DMS79 (cell line): ENCODE data around the gene FAAP20.
A peak's percentile ranks its signal among the peaks of the same experiment; 100 is the strongest.

Source experiments
- DNase-seq: peaks from one replicate; lab custom pipeline; 2025; lab: John Stamatoyannopoulos, UW

FAAP20 gene

DNA sequence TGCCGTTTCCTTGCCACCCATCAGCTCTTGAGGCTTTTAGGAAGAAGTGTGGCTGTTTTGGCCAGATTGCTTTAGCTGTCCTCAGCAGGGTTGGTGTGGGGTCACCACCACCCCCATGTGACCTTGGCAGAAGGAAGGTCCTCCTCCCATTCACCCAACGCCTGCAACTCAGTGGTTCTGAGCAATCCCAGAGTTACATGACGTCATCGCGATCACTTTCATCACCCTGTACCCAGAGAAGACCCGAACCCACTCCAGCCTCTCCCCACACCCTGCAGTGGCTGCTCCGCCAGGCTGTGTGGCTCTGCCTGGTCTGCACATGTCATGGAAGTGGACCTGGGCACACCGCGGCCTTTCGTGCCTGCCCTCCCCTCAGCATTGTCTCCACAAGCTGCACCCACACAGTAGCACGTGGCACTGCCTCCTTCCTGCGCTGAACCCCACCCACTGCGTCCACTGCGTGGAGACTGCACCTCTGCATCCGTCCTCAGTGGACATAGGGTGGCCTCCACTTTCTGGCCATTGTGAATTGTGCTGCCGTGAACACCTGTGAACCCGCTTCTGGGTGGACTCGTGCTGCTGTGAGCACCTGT lies 16.5 kb downstream of the FAAP20 start:
- DNase-seq: no peak

DNA sequence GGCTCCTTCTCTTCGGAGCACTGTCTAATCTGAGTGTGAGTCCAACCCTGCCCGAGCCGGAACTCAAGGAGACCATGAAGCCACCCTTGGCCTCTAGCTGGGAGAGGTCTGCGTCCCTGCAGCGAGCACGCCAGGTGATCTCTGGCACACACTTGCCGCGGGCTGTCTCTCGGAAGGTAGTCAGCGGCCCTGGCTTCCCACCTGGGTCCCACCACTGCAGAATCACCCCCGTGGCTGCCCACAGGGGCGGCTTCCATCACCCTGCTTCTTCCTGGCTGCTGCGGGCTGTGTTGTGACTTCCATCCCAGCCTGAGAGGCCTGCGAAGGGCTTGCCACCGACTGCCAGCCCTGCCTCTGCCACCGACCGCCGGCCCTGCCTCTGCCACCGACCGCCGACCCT lies 17.0 kb downstream of the FAAP20 start:
- no peak for DNase-seq

DNA sequence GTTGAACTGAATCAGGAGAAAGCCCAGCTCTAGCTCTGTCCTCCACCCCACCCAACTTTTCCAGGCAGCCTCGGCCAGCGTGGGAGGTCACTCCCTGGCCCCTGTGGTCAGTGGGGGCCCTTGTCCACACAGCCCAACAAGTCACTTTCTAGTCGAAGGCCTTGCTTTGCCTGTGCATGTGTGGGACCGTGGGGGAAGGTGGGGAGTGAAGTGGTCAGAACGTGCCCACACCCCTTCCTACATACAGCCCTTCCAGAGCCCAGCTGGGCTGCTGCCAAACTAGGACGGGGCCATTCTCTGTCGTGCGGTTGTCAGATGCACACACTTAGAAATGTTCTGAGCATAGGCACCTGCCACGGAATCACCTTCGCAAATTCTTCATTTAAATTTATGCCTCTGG lies 18.0 kb downstream of the FAAP20 start:
- no peak for DNase-seq

DNA sequence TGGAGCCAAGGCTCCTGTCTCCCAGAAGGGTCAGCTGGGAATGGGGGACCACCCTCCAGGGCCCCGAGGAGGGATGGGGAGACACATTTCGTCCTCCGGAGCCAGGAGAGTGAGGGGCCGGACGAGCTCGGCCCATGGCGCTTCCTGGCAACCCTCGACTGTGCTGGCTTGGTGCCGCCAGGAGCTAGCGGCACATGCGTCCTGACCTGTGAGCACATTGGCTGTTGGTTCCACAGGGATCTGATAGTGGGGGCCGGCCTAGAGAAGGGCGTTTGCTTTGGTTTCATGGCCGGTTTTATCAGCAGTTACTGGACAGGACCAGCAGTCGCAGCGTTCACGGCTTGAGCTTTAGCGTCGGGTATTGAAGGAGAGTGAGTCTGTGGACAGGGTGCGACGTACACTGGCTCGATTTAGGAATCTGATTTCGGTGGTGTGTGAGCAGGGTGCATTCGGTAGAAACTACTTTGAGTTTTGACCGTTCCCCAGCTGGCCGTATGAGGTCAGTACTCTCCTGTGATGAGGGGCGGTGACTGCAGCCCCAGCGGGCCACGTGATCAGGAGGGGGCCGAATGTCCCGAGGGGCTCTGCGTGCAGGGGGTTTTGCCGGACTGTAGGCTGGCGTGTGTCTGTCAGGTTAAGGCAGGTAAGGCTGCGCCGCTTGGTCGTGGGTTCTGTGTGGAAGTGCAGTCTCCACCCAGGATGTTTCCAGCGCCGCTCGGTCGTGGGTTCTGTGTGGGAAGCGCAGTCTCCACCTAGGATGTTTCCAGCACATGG lies 18.7 kb downstream of the FAAP20 start:
- DNase-seq: no peak

DNA sequence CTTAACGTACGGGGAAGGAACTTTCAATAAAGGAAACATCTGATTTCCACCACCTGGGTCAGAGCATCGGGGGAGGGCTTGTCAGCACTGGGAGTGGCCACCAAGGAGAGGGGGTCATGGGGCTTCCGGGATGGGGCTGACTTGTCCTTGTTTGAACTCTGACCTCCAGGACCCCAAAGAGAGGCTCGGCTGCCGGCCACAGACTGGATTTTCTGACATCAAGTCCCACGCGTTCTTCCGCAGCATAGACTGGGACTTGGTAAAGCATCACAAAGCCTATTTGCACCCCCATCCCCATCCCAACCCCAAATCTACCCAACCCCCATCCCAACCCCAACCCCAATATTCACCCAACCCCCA lies 19.5 kb downstream of the FAAP20 start:
- DNase-seq: no peak

DNA sequence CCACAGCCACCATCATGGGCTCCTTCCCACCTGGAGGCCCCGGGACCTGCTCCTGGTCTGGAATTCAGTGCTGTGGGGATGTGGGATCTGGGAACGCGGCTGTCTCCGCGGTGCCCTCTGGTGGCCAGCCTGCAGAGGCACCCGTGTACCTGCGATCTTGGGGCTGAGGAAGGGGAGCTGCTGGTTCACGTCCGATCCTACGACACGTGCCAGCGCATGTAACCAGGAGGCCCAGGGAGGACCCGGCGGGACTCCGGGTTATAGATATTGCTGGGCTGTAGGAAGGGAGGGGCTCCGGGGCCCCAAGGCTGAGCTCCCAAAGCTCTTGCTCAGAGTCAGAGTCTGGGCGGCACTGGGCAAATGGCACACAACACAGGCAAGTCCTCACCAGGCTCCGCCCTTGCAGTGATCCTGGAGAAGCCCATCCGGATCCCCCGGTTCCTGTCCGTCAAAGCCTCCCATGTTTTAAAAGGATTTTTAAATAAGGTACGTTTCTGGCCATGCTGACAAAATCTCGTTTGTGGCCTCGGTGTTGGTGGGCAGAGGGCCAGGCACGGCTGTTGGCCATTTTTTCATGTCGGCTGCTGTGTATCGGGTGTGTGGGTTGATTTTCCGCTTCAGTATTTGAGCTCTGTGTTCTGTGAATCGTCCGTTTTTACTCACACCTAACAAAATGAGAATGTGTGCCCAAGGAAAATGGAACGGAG lies 20.1 kb downstream of the FAAP20 start:
- peak; percentile 21 for DNase-seq

DNA sequence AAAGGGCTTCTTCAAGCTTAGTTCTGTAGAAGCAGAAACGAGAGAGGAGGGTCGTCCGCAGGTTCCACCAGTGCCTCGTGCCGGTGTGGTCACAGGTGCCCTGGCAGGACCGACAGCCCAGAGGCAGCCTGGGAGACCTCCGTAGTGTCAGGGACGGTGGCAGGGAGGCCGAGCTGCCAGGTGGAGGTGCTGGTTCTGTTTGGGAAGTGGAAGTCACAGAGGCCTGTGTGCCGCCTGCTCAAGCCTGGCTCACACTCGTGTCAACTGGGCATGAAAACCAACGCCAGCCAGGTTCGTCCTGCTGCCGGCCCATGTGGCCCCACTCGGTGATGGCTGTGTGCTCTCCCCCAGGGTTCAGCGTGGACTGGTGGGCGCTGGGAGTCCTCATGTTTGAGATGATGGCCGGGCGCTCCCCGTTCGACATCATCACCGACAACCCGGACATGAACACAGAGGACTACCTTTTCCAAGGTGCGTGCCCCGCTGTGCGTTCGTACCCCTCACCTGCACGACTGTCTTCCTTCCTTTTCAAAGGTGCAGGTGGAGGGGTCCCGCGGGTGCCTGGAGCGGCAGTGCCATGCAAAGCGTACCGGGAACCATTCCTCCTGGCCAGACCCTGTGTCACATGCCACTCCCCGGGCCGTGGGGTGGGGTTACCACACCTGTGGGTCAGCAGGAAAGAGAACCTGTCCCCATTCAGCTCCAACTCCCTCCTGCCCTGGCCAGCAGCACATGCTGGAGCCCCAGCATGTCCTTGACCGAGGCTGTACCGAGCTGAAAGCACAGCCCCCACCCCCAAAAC lies 20.8 kb downstream of the FAAP20 start:
- no peak for DNase-seq

DNA sequence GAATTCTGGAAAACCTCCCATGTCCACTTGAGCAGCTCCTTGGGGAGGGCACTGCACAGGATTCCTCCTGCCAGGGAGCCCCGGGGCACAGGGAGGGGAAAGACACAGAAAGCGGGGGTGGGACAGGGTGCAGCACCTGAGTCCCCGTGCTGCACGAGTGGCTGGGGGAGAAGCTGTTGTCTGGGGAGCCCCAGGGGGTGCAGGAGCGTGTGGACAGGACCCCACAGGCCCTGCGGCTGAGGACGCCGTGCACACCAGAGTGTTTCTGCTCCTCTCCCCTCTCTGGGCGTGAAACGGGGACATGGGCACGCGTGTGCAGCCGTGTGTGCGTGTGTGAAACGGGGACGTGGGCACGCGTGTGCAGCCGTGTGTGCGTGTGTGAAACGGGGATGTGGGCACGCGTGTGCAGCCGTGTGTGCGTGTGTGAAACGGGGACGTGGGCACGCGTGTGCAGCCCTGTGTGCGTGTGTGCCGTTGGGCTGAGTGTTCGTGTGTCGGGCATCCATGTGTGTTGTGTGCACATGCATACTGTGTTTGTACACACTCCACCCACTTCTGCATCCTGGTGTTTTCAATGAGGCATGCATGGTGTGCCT lies 21.9 kb downstream of the FAAP20 start:
- no peak for DNase-seq

DNA sequence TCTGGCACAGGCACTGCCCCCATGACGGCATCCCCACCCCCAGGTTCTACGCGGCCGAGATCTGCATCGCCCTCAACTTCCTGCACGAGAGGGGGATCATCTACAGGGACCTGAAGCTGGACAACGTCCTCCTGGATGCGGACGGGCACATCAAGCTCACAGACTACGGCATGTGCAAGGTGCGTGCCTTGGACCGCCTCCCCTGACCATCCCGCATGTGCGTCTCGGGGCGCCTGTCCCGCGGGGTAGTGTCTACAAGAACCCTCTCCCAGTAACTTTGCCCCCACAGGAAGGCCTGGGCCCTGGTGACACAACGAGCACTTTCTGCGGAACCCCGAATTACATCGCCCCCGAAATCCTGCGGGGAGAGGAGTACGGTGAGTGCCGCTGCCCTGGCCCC lies 22.6 kb downstream of the FAAP20 start:
- DNase-seq: no peak

DNA sequence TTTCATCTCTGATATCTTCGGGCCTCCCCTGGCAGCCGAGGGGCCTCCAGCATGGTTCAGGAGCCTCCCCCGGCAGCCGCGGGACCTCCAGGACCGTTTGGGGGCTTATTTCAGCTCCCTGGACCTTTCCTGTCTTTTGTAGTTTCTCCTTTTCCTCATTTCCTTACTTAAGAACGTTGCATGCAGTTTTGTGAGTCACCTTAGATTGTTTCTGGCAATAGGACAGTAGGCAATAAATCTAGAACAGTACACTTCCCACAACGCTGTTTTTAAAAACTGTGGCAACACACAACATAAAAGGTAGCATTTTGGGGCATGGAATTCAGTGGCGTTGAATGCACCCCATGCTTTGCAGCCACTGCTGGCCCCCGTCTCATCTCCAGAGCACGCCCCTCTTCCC lies 24.4 kb downstream of the FAAP20 start:
- no peak for DNase-seq

DNA sequence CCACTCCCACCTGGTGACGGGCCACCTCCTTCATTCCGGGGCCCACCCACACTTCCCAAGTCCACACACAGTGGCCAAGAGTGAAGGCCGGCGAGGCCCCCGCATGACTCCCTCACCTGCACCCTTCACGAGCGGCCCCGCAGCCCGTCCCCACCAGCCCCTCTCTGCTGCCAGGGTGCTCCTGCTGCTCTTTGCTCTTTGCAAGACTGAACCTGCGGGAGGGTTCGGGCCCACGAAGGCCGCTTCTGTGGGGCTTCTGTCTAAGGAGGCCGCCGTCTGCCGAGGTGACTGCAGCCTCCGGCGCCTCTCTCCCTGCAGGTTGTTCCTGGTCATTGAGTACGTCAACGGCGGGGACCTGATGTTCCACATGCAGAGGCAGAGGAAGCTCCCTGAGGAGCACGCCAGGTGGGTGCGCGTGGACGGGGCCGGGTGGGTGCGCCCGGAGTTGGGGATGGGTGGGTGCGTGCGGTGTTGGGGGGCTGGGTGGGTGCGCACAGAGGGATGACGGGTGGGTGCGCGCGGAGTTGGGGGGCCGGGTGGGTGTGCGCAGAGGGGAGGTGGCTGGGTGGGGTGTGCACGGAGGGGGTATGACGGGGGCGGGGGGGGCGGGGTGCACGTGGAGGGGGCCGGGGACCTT lies 25.3 kb downstream of the FAAP20 start:
- no peak for DNase-seq

DNA sequence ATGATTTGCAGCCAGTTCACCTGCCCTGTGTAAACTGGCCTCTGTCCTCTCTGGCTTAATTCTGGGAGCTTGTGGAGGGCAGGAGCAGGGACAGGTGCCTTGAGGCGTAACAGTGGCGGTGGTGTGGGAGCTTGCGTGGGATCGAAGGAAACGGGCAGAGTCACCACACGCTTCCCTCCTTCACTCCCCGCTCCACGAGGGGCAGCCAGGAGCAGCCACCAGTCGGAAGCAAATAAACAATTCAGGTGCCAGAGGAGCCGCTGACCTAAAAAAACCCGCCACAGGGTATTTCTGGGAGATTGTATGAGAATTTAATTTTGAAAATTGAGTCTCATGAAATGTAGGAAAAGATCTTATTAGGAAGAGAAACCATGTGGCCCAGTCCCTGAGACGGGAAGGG lies 26.0 kb downstream of the FAAP20 start:
- DNase-seq: no peak

DNA sequence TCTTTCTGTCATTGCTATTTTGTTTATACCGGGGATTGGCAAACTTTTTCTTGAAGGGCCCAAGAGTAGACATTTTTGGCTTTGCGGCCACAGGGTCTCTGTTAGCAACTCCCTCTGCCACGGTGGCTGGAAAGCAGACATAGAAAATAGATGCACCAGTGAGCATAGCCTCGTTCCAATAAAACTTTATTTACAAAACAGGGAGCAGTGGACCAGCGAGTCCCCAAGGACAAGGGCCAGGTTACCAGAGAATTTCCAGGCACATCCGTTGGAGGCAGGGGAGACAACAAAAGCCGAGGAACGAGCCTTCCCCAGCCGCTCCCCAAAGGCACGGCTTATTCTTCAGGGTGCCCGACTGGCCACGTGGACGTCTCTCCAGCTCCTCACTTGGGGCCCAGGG lies 26.5 kb downstream of the FAAP20 start:
- no peak for DNase-seq

DNA sequence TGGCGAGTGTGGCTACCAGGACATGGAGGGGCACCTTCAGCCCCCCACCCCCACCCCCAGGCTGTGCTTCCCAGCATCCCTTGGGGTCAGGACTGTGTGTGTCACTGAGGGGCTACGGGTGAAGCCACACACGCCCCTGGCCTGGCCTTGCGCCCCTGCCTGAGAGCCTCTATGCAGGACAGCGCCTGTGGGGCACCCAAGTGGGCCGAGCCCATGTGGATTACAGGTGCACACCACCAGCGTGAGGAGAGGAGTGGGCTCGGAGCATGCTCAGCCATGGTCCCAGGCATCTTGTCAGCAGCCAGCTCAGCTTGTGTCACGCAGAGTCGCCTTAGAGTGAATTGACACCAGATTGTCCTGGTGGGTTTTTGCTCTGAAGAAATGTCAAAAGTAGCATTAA lies 27.9 kb downstream of the FAAP20 start:
- DNase-seq: no peak

DNA sequence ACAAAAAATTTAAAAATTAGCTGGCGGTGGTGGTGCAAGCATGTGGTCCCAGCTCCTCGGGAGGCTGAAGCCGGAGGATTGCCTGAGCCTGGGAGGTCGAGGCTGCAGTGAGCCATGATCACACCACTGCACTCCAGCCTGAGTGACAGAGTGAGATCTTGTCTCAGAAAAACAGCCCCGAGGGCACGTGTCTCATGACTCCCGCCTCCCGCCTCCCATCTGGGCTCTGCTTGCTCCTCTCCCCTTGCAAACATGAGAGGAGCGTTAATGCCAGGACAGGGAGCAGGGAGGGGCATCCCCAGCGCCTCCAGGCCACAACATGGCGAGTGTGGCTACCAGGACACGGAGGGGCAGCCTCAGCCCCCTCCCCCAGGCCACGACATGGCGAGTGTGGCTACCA lies 28.3 kb downstream of the FAAP20 start:
- no peak for DNase-seq

DNA sequence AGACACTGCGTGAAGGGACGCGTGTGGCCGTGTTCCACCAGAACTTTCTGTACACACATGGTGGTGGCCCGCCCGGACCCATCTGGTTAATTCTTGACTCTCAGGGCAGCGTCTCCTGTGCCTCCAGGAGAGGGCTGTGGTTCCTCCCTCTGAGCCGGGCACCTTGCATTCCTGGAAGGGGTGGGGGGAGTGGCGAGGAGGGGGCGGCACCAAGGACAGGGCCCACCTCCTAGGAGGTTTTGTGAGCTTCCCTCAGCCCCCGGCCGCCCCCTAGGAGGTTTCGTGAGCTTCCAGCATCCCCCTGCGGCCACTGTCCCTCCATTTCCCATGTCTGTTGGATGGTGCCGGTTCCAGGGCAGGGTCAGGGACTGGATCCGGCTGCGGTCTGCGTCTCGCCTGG lies 28.9 kb downstream of the FAAP20 start:
- no peak for DNase-seq

DNA sequence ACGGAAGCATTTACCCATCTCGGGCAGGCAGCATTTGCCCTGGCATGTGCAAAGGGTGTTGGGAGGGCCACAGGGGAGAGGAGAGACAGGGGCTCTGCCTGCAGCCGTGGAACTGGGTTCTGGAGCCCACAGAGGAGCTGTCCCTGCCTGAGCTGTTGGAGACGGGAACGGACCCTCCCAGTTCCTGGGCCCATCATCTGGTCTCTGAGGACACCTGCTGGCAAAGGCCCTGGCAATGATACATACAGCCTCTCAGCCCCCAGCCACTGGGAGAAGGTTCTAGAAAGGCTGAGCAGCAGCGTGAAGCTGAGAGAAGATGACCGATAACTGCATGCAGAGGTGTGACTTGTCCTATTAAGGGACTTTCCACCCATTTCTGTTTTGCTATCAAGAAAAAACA lies 31.4 kb downstream of the FAAP20 start:
- no peak for DNase-seq

DNA sequence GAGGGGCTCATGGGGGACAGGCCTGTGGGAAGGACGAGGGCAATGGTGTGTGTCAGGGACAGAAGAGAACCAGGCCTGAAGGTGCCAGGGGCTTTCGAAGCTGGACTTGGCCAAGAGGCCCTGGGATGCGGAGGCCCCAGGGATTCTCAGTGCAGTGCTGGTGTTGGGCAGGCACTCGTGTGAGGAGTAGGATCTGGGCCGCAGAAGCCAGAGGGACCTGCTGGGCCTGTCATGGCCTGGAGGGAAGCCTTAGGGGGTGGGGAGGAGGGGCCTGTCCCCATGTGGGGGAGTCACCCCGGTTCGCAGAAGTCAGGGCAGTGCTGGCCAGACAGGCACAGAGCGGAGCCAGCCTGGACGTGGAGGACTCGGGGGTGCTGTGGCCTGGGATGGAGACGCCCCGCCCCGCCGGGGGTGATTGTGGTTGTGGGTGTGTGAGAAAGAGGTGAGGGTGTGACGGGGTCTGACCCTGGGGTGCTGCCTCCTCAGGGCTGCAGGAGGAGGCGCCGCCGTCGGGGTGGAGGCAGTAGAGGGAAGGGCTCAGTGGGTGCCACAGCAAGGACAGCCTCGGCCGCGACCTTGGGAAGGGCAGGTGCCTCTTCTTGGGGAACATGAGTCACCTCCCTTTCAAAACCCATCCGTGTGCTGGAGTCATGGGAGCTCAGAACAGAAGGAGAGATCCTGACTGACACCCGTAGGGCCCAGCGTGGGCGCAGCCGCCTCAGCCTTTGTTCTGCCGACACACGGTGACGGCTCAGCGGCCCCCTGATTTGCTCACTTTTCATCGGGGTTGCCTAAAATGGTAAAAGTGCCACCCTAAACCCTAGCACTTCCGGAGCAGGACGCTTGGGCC lies 33.9 kb downstream of the FAAP20 start:
- DNase-seq: no peak

DNA sequence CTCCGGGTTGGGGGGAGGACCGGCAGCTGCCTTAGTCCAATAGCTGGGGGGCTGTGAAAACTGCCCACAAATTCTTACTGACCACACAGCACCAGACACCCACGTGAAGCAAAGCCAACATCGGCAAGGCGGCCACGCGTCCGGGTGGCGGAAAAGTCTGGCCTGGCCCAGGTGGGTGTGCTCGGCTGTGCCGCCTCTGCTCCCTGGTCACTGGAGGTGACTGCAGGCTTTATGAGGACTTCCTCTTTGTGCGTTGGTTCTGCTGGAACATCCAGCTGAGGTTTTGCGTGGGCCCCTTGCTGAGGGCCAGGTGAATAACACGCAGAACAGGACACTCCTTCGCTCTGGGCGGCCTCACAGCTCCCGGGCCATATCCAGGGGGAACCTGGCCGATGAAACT lies 35.4 kb downstream of the FAAP20 start:
- DNase-seq: no peak

DNA sequence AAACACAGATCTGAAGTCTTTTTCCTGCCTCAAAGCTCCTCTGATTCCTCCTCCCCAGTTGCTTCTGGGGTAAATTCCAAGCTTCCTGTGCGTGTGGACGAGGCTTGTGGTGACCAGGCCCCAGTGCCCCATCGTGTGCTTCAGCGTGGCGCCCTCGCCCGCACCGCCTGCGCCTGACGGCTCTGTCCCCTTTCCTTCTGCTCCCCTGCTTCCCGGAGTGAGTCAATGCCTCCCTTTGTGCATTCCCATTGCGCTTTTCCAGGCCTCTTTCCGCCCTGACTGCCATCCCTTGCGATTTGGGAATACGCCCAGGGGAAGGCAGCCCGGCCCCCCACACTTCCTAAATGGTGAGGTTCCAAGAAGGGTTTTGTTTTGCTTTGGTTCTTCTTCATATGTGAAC lies 36.3 kb downstream of the FAAP20 start:
- DNase-seq: no peak

DNA sequence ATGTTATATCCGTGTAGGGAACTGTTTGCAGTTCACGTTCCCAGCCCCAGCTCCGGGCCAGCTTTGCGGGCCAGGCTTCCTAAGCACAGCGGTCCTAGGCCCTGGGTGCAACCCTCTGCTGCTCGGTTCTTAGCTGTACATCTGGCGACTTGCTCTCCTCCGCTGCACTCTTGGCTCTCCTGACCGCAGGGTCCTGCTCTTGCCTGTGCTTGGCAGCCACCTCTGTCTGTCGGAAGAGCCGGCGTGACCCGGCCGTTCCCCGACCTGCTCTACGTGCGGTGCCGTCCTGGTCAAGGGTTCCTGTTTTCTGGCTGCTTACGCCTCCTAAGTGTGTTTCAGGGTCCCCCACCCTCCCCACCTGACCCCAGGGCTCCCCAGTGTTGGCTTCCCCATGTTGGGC lies 36.7 kb downstream of the FAAP20 start:
- no peak for DNase-seq
